ENCODE results near the gene CPNE2.

The CPNE2 gene

GRCh38 chr16:57091975-57092785 lies at the start of gene CPNE2:
CPNE2 (plus strand) TSS chr16:57092583; CDS start chr16:57110743, 18,160 bp downstream.
- H3K9me3 Mint-ChIP-seq = no peaks in the 10 kb centered on the region
- peak within 1 kb of the TSS; percentile 36 for H3K27ac Mint-ChIP-seq
- H3K4me1 Mint-ChIP-seq (ENCODE audit: low read depth) = peaks cover 2% of the 10 kb centered on the region
- no peaks in the 10 kb centered on the region for H3K36me3 Mint-ChIP-seq (ENCODE audit: low read depth)
- H3K4me3 Mint-ChIP-seq = peak within 1 kb of the TSS; percentile 78
- peaks cover 37% of the 10 kb centered on the region for H3K27me3 Mint-ChIP-seq (ENCODE audit: low read depth)
- peak; percentile 40 for DNase-seq (ENCODE audit: low spot score)

GRCh38 chr16:57043248-57043647 lies 49.1 kb upstream of the CPNE2 start:
- H3K9me3 Mint-ChIP-seq = no peaks in the 10 kb centered on the region
- H3K4me3 Mint-ChIP-seq = no peak overlapping the region
- peak overlapping the region; percentile 98 for H3K27ac Mint-ChIP-seq
- H3K4me1 Mint-ChIP-seq (ENCODE audit: low read depth) = peaks cover 47% of the 10 kb centered on the region
- H3K27me3 Mint-ChIP-seq (ENCODE audit: low read depth) = no peaks in the 10 kb centered on the region
- H3K36me3 Mint-ChIP-seq (ENCODE audit: low read depth) = peaks cover 78% of the 10 kb centered on the region
- no peak for DNase-seq (ENCODE audit: low spot score)

GRCh38 chr16:57044931-57045693 lies 47.3 kb upstream of the CPNE2 start:
- Mint-ChIP-seq H3K4me3 (no peak overlapping the region), H3K4me1 (ENCODE audit: low read depth) (peaks cover 35% of the 10 kb centered on the region), H3K9me3 (no peaks in the 10 kb centered on the region), H3K27ac (no peak overlapping the region), H3K36me3 (ENCODE audit: low read depth) (peaks cover 74% of the 10 kb centered on the region), H3K27me3 (ENCODE audit: low read depth) (no peaks in the 10 kb centered on the region)
- DNase-seq (ENCODE audit: low spot score) = no peak

DNA sequence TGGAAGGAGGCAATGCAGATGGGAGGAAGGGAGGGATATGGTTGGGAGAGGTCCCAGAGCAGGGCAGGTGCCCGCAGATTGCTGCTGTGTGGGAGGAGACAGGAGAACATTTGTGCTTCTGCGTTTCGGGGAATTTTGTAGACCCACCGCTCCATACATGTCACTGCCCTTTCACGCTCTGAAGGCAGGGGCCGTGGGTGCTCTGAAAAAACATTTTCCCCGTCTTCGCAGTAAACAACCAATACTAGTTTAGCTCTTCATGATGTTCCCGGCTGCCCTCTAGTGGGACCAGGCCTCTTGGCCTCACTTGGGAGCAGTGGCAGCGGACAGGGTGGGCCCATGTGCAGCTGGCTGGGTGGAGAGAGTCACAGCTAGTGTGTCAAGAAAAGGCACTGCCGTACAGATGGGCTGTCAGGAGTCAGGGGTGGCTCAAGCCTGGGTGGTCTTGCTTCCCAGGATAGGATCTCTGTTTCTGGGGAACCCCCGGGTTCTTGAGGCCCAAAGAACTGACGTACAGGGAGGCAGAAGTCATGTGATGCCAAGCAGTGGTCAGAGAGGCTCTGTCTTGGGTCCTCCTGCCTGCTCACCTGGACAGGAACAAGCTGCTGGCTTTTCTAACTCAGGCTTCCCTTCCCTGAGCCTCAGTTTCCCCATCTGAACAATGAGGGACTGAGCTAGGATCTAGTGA lies 46.5 kb upstream of the CPNE2 start:
- Mint-ChIP-seq H3K4me3 (no peak overlapping the region), H3K27ac (no peak overlapping the region), H3K4me1 (ENCODE audit: low read depth) (peaks cover 29% of the 10 kb centered on the region), H3K36me3 (ENCODE audit: low read depth) (peaks cover 72% of the 10 kb centered on the region), H3K27me3 (ENCODE audit: low read depth) (no peaks in the 10 kb centered on the region), H3K9me3 (no peaks in the 10 kb centered on the region)
- no peak for DNase-seq (ENCODE audit: low spot score)

DNA sequence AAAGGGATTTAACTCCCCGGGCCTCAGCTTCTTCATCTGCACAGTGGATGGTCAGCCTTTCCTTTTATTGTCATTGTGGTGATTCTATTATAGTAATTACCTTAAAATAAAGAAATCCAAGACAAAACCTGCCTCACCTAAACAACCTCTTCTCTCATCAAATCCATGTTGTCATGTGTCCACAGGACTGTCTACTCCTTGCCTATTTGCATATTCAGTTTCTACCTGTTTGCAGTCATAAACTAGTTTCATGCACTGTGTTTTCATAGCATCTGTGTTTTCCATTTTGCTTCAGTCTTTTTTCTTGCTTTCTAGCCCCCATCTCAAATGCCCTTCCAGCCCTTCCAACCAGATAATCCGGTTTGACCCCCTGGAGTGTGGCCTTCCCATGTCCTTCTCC lies 44.3 kb upstream of the CPNE2 start:
- H3K4me3 Mint-ChIP-seq = no peak overlapping the region
- peak overlapping the region; percentile 21 for H3K27ac Mint-ChIP-seq
- no peaks in the 10 kb centered on the region for H3K9me3 Mint-ChIP-seq

DNA sequence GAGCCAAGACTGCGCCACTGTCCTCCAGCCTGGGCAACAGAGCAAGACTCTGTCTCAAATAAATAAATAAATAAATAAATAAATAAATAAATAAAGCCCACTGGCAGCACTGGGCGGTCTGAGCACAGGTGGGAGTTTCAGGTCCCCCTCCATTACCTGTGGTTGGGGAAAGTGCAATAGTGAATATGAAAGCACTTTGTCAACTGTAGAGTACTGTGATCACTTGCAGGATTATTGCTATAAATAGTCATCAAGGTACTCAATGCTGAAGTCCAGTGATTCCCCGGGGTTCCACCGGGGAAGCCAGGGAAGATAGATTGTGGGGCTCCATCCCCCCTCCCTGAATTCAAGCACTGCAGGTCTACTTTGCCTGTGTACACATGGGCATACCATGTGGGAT lies 42.7 kb upstream of the CPNE2 start:
- DNase-seq (ENCODE audit: low spot score) = no peak
- no peaks in the 10 kb centered on the region for H3K9me3 Mint-ChIP-seq
- no peak overlapping the region for H3K4me3 Mint-ChIP-seq
- no peak overlapping the region for H3K27ac Mint-ChIP-seq
- peaks cover 65% of the 10 kb centered on the region for H3K36me3 Mint-ChIP-seq (ENCODE audit: low read depth)
- no peaks in the 10 kb centered on the region for H3K27me3 Mint-ChIP-seq (ENCODE audit: low read depth)
- peaks cover 3% of the 10 kb centered on the region for H3K4me1 Mint-ChIP-seq (ENCODE audit: low read depth)

More for the DNA sequence above, 44.3 kb upstream of the CPNE2 start:
- no peak for DNase-seq (ENCODE audit: low spot score)
- H3K4me1 Mint-ChIP-seq (ENCODE audit: low read depth) = peaks cover 8% of the 10 kb centered on the region
- peaks cover 69% of the 10 kb centered on the region for H3K36me3 Mint-ChIP-seq (ENCODE audit: low read depth)
- no peaks in the 10 kb centered on the region for H3K27me3 Mint-ChIP-seq (ENCODE audit: low read depth)

DNA sequence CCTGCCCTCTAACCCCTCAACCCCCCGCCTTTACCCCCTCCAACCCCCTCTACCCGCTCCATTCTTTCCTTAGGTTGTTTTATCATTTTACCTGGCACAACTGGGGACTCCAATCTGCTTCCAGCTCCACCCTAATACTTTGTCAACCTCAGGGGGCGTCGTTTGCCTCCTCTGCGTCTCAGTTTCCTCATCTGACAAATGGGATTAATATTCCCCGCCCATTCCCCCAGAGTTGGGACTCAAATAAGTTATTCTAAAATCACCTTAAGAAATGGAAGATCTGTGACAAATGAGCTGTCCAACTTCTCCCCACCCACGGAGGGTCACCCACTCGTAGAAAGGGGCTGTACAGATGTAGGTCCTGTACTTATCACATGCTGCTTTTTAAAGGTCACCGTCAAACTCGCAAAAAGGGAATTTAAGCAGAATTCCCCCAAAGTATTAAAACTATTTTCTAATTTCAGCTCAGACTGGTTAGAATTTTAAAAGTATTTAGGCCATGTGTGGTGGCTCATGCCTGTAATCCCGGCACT lies 40.6 kb upstream of the CPNE2 start:
- Mint-ChIP-seq H3K27me3 (ENCODE audit: low read depth) (no peaks in the 10 kb centered on the region), H3K4me1 (ENCODE audit: low read depth) (no peaks in the 10 kb centered on the region), H3K27ac (peak overlapping the region; percentile 31), H3K36me3 (ENCODE audit: low read depth) (peaks cover 64% of the 10 kb centered on the region), H3K9me3 (no peaks in the 10 kb centered on the region), H3K4me3 (no peak overlapping the region)
- DNase-seq (ENCODE audit: low spot score) = peak; percentile 40

- Mint-ChIP-seq H3K9me3 (no peaks in the 10 kb centered on the region), H3K4me1 (ENCODE audit: low read depth) (no peaks in the 10 kb centered on the region), H3K27ac (no peak overlapping the region), H3K4me3 (no peak overlapping the region), H3K27me3 (ENCODE audit: low read depth) (no peaks in the 10 kb centered on the region), H3K36me3 (ENCODE audit: low read depth) (peaks cover 64% of the 10 kb centered on the region)
- DNase-seq (ENCODE audit: low spot score) = no peak
Observed at GRCh38 chr16:57053206-57053605, 39.2 kb upstream of the CPNE2 start.

- Mint-ChIP-seq H3K36me3 (ENCODE audit: low read depth) (peaks cover 62% of the 10 kb centered on the region), H3K9me3 (no peaks in the 10 kb centered on the region), H3K27me3 (ENCODE audit: low read depth) (no peaks in the 10 kb centered on the region), H3K27ac (no peak overlapping the region), H3K4me3 (no peak overlapping the region), H3K4me1 (ENCODE audit: low read depth) (no peaks in the 10 kb centered on the region)
- no peak for DNase-seq (ENCODE audit: low spot score)
Observed at GRCh38 chr16:57054338-57054737, 38.0 kb upstream of the CPNE2 start.

DNA sequence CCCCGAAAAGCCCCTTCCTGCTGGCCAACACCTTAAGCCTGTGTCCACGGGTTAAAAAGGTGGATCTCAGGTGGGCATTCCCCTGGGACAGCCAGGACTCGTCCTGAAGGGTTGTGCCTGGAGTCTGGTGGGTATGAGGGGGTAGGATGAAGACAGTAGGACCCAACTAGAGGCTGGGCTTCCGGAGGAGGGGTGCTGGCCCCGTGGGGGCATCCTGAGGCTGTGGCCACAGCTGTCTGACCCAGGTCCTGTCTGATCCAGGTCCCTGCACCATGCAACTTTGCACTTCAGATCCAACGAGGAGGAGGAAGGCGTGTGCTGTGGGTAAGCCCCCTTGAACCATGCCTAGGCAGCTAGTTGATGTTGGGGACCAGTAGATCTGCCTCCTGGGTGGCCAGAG lies 37.6 kb upstream of the CPNE2 start:
- no peaks in the 10 kb centered on the region for H3K4me1 Mint-ChIP-seq (ENCODE audit: low read depth)
- DNase-seq (ENCODE audit: low spot score) = no peak
- H3K4me3 Mint-ChIP-seq = no peak overlapping the region
- H3K27me3 Mint-ChIP-seq (ENCODE audit: low read depth) = no peaks in the 10 kb centered on the region
- H3K9me3 Mint-ChIP-seq = no peaks in the 10 kb centered on the region
- peaks cover 66% of the 10 kb centered on the region for H3K36me3 Mint-ChIP-seq (ENCODE audit: low read depth)
- H3K27ac Mint-ChIP-seq = no peak overlapping the region

DNA sequence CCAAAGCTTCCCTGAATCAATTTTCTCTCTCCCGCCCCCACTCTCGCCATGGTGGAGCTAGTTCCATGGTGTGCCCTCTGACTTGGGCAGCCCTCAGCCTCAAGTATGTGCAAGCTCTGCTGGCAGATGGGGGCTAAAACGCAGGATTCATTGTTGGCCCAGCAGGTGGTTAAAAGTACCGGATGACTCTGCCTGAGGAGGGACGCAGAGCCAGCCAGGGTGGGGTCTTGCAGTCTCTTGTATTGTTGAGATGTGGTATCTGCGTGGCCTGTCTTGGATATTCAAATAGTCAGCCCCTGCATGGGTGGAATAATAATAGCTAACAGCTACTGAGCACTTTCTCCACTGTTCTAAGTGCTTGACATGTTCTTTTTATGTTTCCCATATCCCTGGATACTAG lies 36.7 kb upstream of the CPNE2 start:
- peaks cover 72% of the 10 kb centered on the region for H3K36me3 Mint-ChIP-seq (ENCODE audit: low read depth)
- no peak overlapping the region for H3K4me3 Mint-ChIP-seq
- H3K27me3 Mint-ChIP-seq (ENCODE audit: low read depth) = no peaks in the 10 kb centered on the region
- DNase-seq (ENCODE audit: low spot score) = no peak
- H3K27ac Mint-ChIP-seq = no peak overlapping the region
- H3K4me1 Mint-ChIP-seq (ENCODE audit: low read depth) = peaks cover 6% of the 10 kb centered on the region
- no peaks in the 10 kb centered on the region for H3K9me3 Mint-ChIP-seq

GRCh38 chr16:57058291-57058861 lies 34.0 kb upstream of the CPNE2 start:
- Mint-ChIP-seq H3K27ac (no peak overlapping the region), H3K4me3 (no peak overlapping the region), H3K36me3 (ENCODE audit: low read depth) (peaks cover 69% of the 10 kb centered on the region), H3K4me1 (ENCODE audit: low read depth) (peaks cover 6% of the 10 kb centered on the region), H3K27me3 (ENCODE audit: low read depth) (no peaks in the 10 kb centered on the region), H3K9me3 (no peaks in the 10 kb centered on the region)
- DNase-seq (ENCODE audit: low spot score) = no peak

DNA sequence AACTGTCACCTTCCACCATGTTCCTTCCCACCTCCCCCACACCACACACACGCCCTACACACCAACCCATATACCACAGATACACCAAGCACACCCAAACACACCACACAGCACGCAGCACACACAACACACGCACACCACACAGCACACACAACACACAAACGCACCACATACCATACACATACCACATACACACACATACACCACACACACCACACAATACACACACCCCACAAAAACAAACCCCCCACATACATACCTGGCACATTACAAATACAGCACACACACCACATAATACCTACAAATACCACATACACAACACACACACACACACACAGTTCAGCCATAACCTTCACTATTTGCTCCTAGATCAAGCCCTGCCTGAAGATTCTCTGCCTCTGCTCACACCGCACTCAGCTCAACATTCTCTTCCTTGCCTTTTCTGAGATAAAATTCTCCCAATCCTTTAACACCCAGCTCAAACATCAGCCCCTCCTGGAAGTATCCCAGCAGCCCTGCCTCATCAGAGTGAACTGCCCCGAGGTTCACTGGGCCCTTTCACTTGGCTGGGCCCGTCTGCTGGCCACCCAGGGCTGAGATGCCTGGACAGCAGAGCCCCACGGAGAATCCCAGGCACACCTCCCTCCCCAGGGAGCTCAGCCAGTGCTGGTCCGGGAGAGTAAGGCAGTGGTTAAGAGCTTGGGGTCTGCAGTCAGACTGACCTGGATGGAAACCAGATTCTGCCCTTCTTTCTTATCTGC lies 31.9 kb upstream of the CPNE2 start:
- no peak for DNase-seq (ENCODE audit: low spot score)
- H3K36me3 Mint-ChIP-seq (ENCODE audit: low read depth) = peaks cover 64% of the 10 kb centered on the region
- peaks cover 6% of the 10 kb centered on the region for H3K4me1 Mint-ChIP-seq (ENCODE audit: low read depth)
- H3K9me3 Mint-ChIP-seq = no peaks in the 10 kb centered on the region
- peak overlapping the region; percentile 71 for H3K27ac Mint-ChIP-seq
- no peak overlapping the region for H3K4me3 Mint-ChIP-seq
- no peaks in the 10 kb centered on the region for H3K27me3 Mint-ChIP-seq (ENCODE audit: low read depth)

All from T-helper 2 cell treated with Interferon-gamma antibody and Interleukin-4, amounts not matched to agents 5 μg/mL and 100 μg/mL, for 36 hours (primary cell).